Central memory CD8-positive, alpha-beta T cell (primary cell): ENCODE results near the gene NEDD8.
A peak's percentile ranks its signal among the peaks of the same experiment; 100 is the strongest.

ENCODE experiments used
- ATAC-seq: fragments of 150-1000 bp; cut with Tn5 transposase; replicated peaks from 2 replicates; pipeline ENCODE4 v1.10.0; 2022; ENCODE audit warnings: mild to moderate bottlenecking, moderate FRiP score, moderate number of reproducible peaks; ENCODE audit not compliant: poor library complexity, severe bottlenecking; ENCODE audit errors: extremely low read depth
- DNase-seq, 2 donors: peaks; one replicate each; pipeline ENCODE4 v3.0.0; 2021; ENCODE audit warnings: low spot score in 2 of 2
- H3K27ac Mint-ChIP-seq: one replicate; pipeline ENCODE4 v1.8.0; 2022; ENCODE audit warnings: low read depth, mild to moderate bottlenecking, moderate library complexity, mixed read lengths
- H3K27me3 Mint-ChIP-seq: one replicate; pipeline ENCODE4 v1.8.0; 2022; ENCODE audit warnings: mixed read lengths
- H3K36me3 Mint-ChIP-seq: one replicate; pipeline ENCODE4 v1.8.0; 2022; ENCODE audit warnings: mild to moderate bottlenecking, moderate library complexity, mixed read lengths; ENCODE audit not compliant: insufficient read depth
- H3K4me1 Mint-ChIP-seq: one replicate; pipeline ENCODE4 v1.8.0; 2022; ENCODE audit warnings: mixed read lengths
- H3K4me3 Mint-ChIP-seq: one replicate; pipeline ENCODE4 v1.8.0; 2022; ENCODE audit warnings: mild to moderate bottlenecking, moderate library complexity, mixed read lengths
- H3K9me3 Mint-ChIP-seq: one replicate; pipeline ENCODE4 v1.8.0; 2022; ENCODE audit warnings: mixed read lengths

NEDD8 gene

GRCh38 chr14:24238123-24238522 lies 6.0 kb upstream of the NEDD8 start:
- ATAC-seq (no peak), DNase-seq (no peak)
- no peaks in the 10 kb centered on the region for H3K27me3 Mint-ChIP-seq
- H3K27ac Mint-ChIP-seq, result peak overlapping the region; percentile 38
- H3K36me3 Mint-ChIP-seq, result peaks cover 61% of the 10 kb centered on the region
- no peaks in the 10 kb centered on the region for H3K9me3 Mint-ChIP-seq
- no peak overlapping the region for H3K4me3 Mint-ChIP-seq
- H3K4me1 Mint-ChIP-seq, result peaks cover 72% of the 10 kb centered on the region

- Mint-ChIP-seq H3K36me3 (peaks cover 59% of the 10 kb centered on the region), H3K4me3 (no peak overlapping the region), H3K9me3 (no peaks in the 10 kb centered on the region), H3K27me3 (no peaks in the 10 kb centered on the region), H3K4me1 (peaks cover 78% of the 10 kb centered on the region), H3K27ac (peak overlapping the region; percentile 38)
- no peak for DNase-seq
- ATAC-seq, result no peak
These were observed 5.3 kb upstream of the NEDD8 start for GRCh38 chr14:24237463-24237955.

DNA sequence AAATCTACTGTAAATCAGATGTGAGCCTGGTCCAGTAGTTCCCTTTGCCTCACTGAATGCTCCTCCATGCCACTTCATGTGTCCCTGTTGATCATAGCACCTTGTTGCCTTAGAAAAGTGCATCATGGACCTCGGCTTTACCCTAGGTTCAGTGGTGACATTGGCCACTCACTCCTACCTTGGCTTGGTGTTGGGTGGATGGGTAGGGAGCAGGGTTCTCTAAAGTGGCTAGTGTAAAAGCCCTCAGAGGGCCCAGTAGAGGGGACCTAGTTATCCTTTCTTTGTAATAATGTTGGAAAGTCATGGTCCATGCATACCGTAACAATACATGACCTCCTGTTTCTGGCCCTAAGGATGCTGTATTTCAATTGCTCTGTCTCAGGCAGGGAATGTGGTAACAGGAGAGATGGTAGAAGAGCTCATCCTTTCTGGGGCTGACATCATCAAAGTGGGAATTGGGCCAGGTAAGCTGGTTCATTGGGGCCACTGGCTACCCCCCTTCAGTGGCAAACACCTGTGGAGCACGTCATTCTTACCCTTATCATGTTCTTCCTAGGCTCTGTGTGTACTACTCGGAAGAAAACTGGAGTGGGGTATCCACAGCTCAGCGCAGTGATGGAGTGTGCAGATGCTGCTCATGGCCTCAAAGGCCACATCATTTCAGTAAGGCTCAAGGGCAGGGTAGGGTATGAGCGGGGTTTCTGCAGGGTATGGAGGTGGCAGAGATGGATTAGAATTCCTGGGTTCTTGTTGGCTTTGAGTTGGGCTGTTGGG lies 4.7 kb upstream of the NEDD8 start:
- Mint-ChIP-seq H3K36me3 (peaks cover 55% of the 10 kb centered on the region), H3K27ac (no peak overlapping the region), H3K27me3 (no peaks in the 10 kb centered on the region), H3K4me1 (peaks cover 78% of the 10 kb centered on the region), H3K9me3 (no peaks in the 10 kb centered on the region), H3K4me3 (no peak overlapping the region)
- DNase-seq, result no peak
- ATAC-seq, result no peak

DNA sequence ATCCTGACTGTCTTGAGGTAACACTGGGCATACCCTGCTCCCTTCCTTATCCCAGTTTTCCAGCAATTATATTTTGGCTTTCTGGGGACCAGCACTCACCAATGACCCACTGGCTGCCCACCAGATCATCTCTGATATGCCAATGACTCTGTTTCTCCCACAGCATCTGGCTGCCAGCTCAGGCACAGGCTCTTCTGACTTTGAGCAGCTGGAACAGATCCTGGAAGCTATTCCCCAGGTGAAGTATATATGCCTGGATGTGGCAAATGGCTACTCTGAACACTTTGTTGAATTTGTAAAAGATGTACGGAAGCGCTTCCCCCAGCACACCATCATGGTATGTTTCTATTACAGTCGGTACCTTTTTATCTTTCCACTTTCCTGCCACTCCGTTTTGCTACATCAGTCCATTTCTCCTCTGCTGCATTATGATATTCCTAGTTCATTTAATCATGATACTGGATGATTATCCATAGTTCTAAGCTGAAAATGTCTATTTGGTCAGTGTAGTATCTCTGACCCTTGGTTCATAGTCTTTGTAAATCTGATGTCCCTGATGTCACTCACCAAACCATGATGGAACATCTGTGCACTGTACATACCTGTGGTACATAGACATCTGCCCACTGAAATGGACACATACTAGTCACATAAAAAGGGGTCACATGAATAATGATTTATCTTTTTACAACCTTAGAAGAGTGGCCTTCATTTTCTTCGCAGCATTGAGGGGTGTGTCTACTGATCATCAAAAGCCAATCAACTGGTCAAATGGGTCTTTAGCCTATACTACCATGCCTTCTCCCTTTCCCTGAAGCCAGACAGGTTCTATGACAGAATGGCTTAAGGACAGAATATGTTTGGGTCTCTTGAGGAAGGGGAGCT lies 3.9 kb upstream of the NEDD8 start:
- Mint-ChIP-seq H3K9me3 (no peaks in the 10 kb centered on the region), H3K27ac (peak overlapping the region; percentile 37), H3K27me3 (no peaks in the 10 kb centered on the region), H3K4me1 (peaks cover 83% of the 10 kb centered on the region), H3K4me3 (no peak overlapping the region), H3K36me3 (peaks cover 52% of the 10 kb centered on the region)
- DNase-seq (no peak), ATAC-seq (no peak)

- Mint-ChIP-seq H3K27ac (peak overlapping the region; percentile 49), H3K27me3 (no peaks in the 10 kb centered on the region), H3K9me3 (no peaks in the 10 kb centered on the region), H3K4me3 (peak overlapping the region; percentile 86), H3K4me1 (peaks cover 68% of the 10 kb centered on the region), H3K36me3 (peaks cover 37% of the 10 kb centered on the region)
- ATAC-seq (no peak), DNase-seq (no peak)
These were observed 2.2 kb upstream of the NEDD8 start for GRCh38 chr14:24234095-24235005.

GRCh38 chr14:24233538-24233866 lies 1.3 kb upstream of the NEDD8 start:
- H3K4me3 Mint-ChIP-seq, result peak overlapping the region; percentile 86
- H3K27me3 Mint-ChIP-seq, result no peaks in the 10 kb centered on the region
- no peak for DNase-seq
- peaks cover 64% of the 10 kb centered on the region for H3K4me1 Mint-ChIP-seq
- no peak for ATAC-seq
- H3K9me3 Mint-ChIP-seq, result no peaks in the 10 kb centered on the region
- H3K27ac Mint-ChIP-seq, result peak overlapping the region; percentile 8
- H3K36me3 Mint-ChIP-seq, result peaks cover 31% of the 10 kb centered on the region

- H3K4me1 Mint-ChIP-seq, result peaks cover 60% of the 10 kb centered on the region
- DNase-seq (no peak), ATAC-seq (peak; percentile 15)
- H3K27ac Mint-ChIP-seq, result peak within 1 kb of the TSS; percentile 89
- H3K4me3 Mint-ChIP-seq, result peak within 1 kb of the TSS; percentile 86
- H3K9me3 Mint-ChIP-seq, result no peaks in the 10 kb centered on the region
- H3K27me3 Mint-ChIP-seq, result no peaks in the 10 kb centered on the region
- peaks cover 27% of the 10 kb centered on the region for H3K36me3 Mint-ChIP-seq
These were observed 724 bp upstream of the NEDD8 start, which contains the start of gene GMPR2 for GRCh38 chr14:24232645-24233537. GMPR2 (plus strand) TSS chr14:24232929; CDS start chr14:24233254, 325 bp downstream.

DNA sequence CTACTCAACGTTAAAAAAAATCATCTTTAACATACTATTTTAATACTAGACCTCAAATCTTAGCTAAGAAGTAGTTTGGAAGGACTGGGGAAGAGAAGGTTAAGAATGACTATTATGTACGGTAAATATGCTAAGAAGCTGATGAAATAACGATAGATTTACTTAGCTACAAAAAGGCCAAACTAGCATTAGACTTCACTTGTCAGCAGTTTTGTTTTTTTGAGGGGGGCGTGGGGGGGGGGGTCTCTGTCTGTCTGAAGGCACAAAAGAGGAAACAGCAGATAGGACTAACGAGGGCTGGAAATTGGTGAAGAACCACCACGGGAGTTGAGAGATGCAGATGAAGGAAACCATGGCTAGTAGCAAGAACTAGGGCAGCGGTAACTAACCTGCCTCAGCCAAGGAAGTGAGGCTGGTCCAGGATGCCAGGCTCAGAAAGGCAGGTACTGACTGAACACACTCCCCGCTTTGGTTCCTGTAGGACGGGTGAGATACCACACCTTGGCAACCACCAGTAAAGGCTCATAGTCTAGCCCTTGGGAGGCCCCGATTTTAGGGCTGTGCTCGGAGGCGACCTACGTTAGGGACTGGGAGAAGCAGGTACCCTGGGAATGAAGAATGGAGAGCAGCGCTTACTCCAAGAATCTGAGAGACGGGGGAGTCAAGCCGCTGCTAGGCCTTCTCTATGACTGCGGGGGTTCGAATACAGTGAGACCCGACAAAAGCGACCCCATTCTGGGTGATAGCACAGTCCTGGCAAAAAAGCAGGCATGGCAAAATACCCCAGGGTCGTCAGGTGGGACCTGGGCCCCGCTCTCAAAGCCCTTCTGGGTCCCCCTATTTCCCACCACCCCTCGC lies 675 bp downstream of the NEDD8 start:
- H3K27me3 Mint-ChIP-seq, result no peaks in the 10 kb centered on the region
- H3K4me1 Mint-ChIP-seq, result peaks cover 56% of the 10 kb centered on the region
- no peaks in the 10 kb centered on the region for H3K9me3 Mint-ChIP-seq
- peaks cover 20% of the 10 kb centered on the region for H3K36me3 Mint-ChIP-seq
- peak overlapping the region; percentile 86 for H3K4me3 Mint-ChIP-seq
- H3K27ac Mint-ChIP-seq, result peak overlapping the region; percentile 89
- no peak for DNase-seq
- ATAC-seq, result peak; percentile 38

DNA sequence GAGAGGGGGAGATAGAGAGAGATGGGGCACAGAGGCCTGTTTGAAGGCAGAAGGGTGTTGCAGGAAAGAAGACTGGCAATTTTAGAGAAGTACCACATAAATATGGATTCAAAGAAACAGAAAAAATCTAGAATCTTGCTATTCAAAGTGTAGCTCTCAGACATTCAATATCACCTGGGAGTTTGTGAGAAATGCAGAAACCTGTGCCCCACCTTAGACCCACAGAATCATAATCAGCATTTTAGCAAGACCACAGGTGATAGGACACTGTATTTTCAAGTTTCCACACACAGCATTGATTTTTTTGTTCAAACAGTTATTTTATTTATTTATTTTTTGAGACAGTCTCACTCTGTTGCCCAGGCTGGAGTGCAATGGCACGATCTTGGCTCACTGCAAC lies 3.3 kb downstream of the NEDD8 start:
- peaks cover 41% of the 10 kb centered on the region for H3K4me1 Mint-ChIP-seq
- peak overlapping the region; percentile 25 for H3K27ac Mint-ChIP-seq
- no peak overlapping the region for H3K4me3 Mint-ChIP-seq
- H3K36me3 Mint-ChIP-seq, result peaks cover 20% of the 10 kb centered on the region
- DNase-seq, result no peak
- no peaks in the 10 kb centered on the region for H3K27me3 Mint-ChIP-seq
- no peaks in the 10 kb centered on the region for H3K9me3 Mint-ChIP-seq
- no peak for ATAC-seq

GRCh38 chr14:24226473-24226872 lies 5.7 kb downstream of the NEDD8 start:
- Mint-ChIP-seq H3K4me3 (no peak overlapping the region), H3K36me3 (peaks cover 16% of the 10 kb centered on the region), H3K9me3 (no peaks in the 10 kb centered on the region), H3K27me3 (no peaks in the 10 kb centered on the region), H3K27ac (no peak overlapping the region), H3K4me1 (peaks cover 26% of the 10 kb centered on the region)
- ATAC-seq (no peak), DNase-seq (no peak)

- ATAC-seq, result no peak
- Mint-ChIP-seq H3K27me3 (no peaks in the 10 kb centered on the region), H3K4me1 (peaks cover 21% of the 10 kb centered on the region), H3K9me3 (no peaks in the 10 kb centered on the region), H3K36me3 (peaks cover 16% of the 10 kb centered on the region), H3K27ac (peak overlapping the region; percentile 62), H3K4me3 (no peak overlapping the region)
- DNase-seq, result no peak
These were observed 7.5 kb downstream of the NEDD8 start for GRCh38 chr14:24224618-24225071.
